AG04449 (cell line): ENCODE results near the gene SLC39A9.

Experiments
- CTCF ChIA-PET: fragments of 350-600 bp; formaldehyde crosslinking; extraction: SDS; loops from one replicate; lab custom pipeline; 2021; ENCODE audit warnings: antibody characterized with exemption; lab: Yijun Ruan, JAX
- POLR2A ChIA-PET: fragments of 400-600, 350-600 bp; formaldehyde crosslinking; extraction: SDS; loops from one replicate; lab custom pipeline; 2020; ENCODE audit warnings: antibody characterized with exemption, inconsistent platforms; lab: Yijun Ruan, JAX
- DNase-seq: peaks from one replicate; pipeline ENCODE4 v3.0.0-alpha.2; 2010; ENCODE audit warnings: low read depth, low spot score
- H3K4me3 ChIP-seq: 2 replicates; pipeline ENCODE4 v1.5.1; 2011; ENCODE audit warnings: low read depth, mild to moderate bottlenecking, control low read depth, low read length
- CTCF ChIP-seq: IDR thresholded peaks from one replicate; pipeline ENCODE4 v1.5.1; 2011; ENCODE audit warnings: mild to moderate bottlenecking, moderate library complexity, low read length, control low read depth, inconsistent platforms; ENCODE audit not compliant: insufficient read depth; ENCODE audit errors: missing control alignments

SLC39A9 gene

DNA sequence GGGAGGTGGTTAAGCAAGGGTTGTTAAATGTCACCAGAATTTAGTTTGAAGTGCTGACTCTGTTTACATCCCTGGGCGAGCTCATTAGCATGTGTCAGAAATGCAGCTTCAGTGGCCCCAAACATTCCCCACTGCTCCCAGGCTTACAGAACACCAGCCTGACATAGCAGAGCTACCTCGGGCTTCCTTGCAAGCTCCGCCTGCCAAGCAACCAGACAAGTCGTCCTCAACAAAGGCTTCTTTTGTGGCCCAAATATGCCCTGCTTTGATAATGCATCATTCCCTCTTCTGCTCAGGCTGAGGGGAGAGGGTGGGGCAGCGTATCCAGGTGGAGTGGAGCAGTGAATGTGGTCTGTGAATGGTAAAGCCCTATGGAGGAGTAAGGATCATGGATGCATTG is 28.4 kb upstream of the SLC39A9 start:
- TF ChIP-seq CTCF = no peak
- no peak for DNase-seq
- ChIA-PET CTCF (interaction anchor here (1.2 to 11.6 kb wide), 3 partner anchors 10 to 131 kb away, joined by 4 to 156 read pairs (median 6); no protein-coding TSS in a partner anchor), POLR2A (no interaction called here)
- H3K4me3 ChIP-seq = no peak overlapping the region

GRCh38 chr14:69372146-69372545 is 26.3 kb upstream of the SLC39A9 start:
- POLR2A ChIA-PET = no interaction called here
- H3K4me3 ChIP-seq = no peak overlapping the region
- no peak for TF ChIP-seq CTCF
- no peak for DNase-seq
- CTCF ChIA-PET = no interaction called here

- DNase-seq = no peak
- no peak for TF ChIP-seq CTCF
- CTCF ChIA-PET = no interaction called here
- POLR2A ChIA-PET = no interaction called here
- H3K4me3 ChIP-seq = no peak overlapping the region
Observed at GRCh38 chr14:69373104-69373503, 25.4 kb upstream of the SLC39A9 start.

GRCh38 chr14:69374235-69374634 is 24.3 kb upstream of the SLC39A9 start:
- POLR2A ChIA-PET = no interaction called here
- CTCF ChIA-PET = interaction anchor here (2.0 kb wide), 1 partner anchor 132 kb away, joined by 6 read pairs; no protein-coding TSS in a partner anchor
- no peak for TF ChIP-seq CTCF
- no peak for DNase-seq
- no peak overlapping the region for H3K4me3 ChIP-seq

GRCh38 chr14:69375182-69375581 is 23.3 kb upstream of the SLC39A9 start:
- ChIA-PET CTCF (interaction anchor here (2.0 kb wide), 1 partner anchor 133 kb away, joined by 6 read pairs; no protein-coding TSS in a partner anchor), POLR2A (no interaction called here)
- TF ChIP-seq CTCF = no peak
- no peak overlapping the region for H3K4me3 ChIP-seq
- no peak for DNase-seq

DNA sequence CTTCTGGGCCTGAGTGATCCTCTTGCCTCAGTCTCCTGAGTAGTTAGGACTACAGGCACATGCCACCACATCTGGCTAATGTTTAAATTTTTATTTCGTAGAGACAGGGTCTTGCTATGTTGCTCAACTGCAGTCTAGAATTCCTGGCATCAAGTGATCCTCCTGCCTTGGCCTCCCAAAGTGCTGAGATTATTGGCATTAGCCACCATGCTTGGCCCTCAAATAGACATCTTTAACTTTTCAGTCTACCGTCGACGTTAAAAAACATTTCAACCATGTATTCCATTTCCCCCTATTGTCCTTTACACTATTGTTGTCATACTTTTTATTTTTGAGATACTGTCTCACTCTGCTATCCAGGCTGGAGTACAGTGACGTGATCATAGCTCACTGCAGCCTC is 22.8 kb upstream of the SLC39A9 start:
- CTCF ChIA-PET = interaction anchor here (1.3 to 1.5 kb wide), 3 partner anchors 12 to 133 kb away, joined by 3 to 7 read pairs (median 5); no protein-coding TSS in a partner anchor
- TF ChIP-seq CTCF = no peak
- no peak overlapping the region for H3K4me3 ChIP-seq
- POLR2A ChIA-PET = no interaction called here
- DNase-seq = no peak
